ENCODE results near the gene ECSCR.

ECSCR gene

DNA sequence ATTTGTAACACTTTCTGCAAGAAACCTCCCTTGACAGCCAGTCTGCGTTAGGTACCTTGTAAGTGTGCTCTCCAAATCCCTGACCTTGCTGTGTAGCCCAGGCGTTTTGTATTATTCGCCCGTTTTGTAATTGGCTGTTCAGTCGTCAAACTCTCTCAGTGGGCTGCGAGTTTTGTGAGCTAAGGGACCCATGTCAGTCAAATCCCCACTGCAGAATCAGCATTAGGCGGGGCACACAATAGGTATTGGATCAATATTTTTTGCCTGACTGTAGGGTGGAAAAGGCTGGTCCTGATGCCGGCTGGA lies 23.9 kb downstream of the ECSCR start:
- peak overlapping the region; percentile 58 for H3K9ac ChIP-seq (ENCODE audit: low read length)

DNA sequence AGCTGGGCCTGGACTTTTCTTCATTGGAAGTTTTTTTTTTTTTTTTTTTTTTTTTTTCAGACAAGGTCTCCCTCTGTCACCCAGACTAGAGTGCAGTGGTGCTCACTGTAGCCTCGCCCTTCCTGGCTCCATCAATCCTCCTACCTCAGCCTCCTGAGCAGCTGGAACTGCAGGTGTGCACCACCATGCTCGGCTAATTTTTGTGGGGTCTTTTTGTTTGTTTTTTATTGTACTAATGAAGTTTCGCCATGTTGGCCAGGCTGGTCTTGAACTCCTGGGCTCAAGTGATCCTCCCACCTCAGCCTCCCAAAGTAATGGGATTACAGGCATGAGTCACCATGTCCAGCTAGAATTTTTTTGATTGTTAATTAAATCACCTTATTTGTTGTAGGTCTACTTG lies 26.9 kb downstream of the ECSCR start:
- H3K4me1 ChIP-seq (ENCODE audit: insufficient read depth, low read length) = peaks cover 13% of the 10 kb centered on the region
- H3K27ac ChIP-seq (ENCODE audit: low read depth, low read length) = no peak overlapping the region
- H3K9me3 ChIP-seq (ENCODE audit: low read length) = no peaks in the 10 kb centered on the region
- H3K36me3 ChIP-seq (ENCODE audit: insufficient read depth, low read length) = no peaks in the 10 kb centered on the region
- no peaks in the 10 kb centered on the region for H3K27me3 ChIP-seq (ENCODE audit: control insufficient read depth in 1 of 2, insufficient read depth in 2 of 2, low read length in 2 of 2)
- H3K9ac ChIP-seq (ENCODE audit: low read length) = no peak overlapping the region
- no peak overlapping the region for H3K4me3 ChIP-seq (ENCODE audit: low read depth in 1 of 2, low read length in 2 of 2)

More for the DNA sequence above, 23.9 kb downstream of the ECSCR start:
- H3K27me3 ChIP-seq (ENCODE audit: control insufficient read depth in 1 of 2, insufficient read depth in 2 of 2, low read length in 2 of 2) = no peaks in the 10 kb centered on the region
- H3K9me3 ChIP-seq (ENCODE audit: low read length) = no peaks in the 10 kb centered on the region
- H3K27ac ChIP-seq (ENCODE audit: low read depth, low read length) = peak overlapping the region; percentile 91
- no peaks in the 10 kb centered on the region for H3K36me3 ChIP-seq (ENCODE audit: insufficient read depth, low read length)
- peaks cover 13% of the 10 kb centered on the region for H3K4me1 ChIP-seq (ENCODE audit: insufficient read depth, low read length)
- peak overlapping the region; percentile 73 to 80 for H3K4me3 ChIP-seq (ENCODE audit: low read depth in 1 of 2, low read length in 2 of 2)

DNA sequence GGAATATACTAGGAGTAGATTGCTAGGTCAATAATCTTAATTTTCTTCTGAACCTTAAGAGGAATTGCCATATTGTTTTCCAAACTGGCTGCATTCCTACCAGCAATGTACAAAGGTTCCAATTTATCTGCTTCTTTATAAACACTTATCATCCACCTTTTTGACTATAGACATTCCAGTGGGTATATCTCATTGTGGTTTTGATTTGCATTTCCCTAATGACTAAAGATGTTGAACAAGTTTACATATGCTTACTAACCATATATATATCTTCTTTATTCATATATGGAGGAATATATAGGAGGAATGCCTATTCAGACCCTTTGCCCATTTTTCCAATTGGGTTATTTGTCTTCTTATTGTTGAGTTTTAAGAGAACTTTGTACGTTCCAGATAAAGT lies 30.8 kb downstream of the ECSCR start:
- no peak overlapping the region for H3K4me3 ChIP-seq (ENCODE audit: low read depth in 1 of 2, low read length in 2 of 2)
- H3K9me3 ChIP-seq (ENCODE audit: low read length) = no peaks in the 10 kb centered on the region
- H3K27me3 ChIP-seq (ENCODE audit: control insufficient read depth in 1 of 2, insufficient read depth in 2 of 2, low read length in 2 of 2) = no peaks in the 10 kb centered on the region
- H3K9ac ChIP-seq (ENCODE audit: low read length) = no peak overlapping the region
- peaks cover 5% of the 10 kb centered on the region for H3K36me3 ChIP-seq (ENCODE audit: insufficient read depth, low read length)
- H3K4me1 ChIP-seq (ENCODE audit: insufficient read depth, low read length) = no peaks in the 10 kb centered on the region
- H3K27ac ChIP-seq (ENCODE audit: low read depth, low read length) = no peak overlapping the region

DNA sequence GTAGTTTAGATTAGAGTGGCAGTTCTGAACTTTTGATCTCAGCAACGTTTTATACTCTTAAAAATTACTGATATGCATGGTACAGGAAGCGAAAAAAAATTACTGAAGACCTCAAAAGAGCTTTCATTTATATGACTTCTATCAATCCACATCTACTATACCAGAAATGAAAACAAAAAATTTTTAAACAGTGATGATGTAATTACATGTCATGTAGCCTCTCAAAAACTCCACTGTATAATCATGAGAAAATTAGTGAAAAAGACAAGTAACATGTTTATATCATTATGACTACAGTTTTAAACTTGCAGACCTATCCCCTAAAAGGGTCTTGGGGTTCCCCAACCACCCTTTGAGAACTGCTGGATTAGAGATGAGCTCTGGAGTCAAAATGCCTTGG lies 32.5 kb downstream of the ECSCR start:
- H3K4me1 ChIP-seq (ENCODE audit: insufficient read depth, low read length) = no peaks in the 10 kb centered on the region
- H3K9me3 ChIP-seq (ENCODE audit: low read length) = no peaks in the 10 kb centered on the region
- H3K36me3 ChIP-seq (ENCODE audit: insufficient read depth, low read length) = peaks cover 9% of the 10 kb centered on the region
- no peak overlapping the region for H3K4me3 ChIP-seq (ENCODE audit: low read depth in 1 of 2, low read length in 2 of 2)
- no peak overlapping the region for H3K9ac ChIP-seq (ENCODE audit: low read length)
- H3K27ac ChIP-seq (ENCODE audit: low read depth, low read length) = no peak overlapping the region
- no peaks in the 10 kb centered on the region for H3K27me3 ChIP-seq (ENCODE audit: control insufficient read depth in 1 of 2, insufficient read depth in 2 of 2, low read length in 2 of 2)

DNA sequence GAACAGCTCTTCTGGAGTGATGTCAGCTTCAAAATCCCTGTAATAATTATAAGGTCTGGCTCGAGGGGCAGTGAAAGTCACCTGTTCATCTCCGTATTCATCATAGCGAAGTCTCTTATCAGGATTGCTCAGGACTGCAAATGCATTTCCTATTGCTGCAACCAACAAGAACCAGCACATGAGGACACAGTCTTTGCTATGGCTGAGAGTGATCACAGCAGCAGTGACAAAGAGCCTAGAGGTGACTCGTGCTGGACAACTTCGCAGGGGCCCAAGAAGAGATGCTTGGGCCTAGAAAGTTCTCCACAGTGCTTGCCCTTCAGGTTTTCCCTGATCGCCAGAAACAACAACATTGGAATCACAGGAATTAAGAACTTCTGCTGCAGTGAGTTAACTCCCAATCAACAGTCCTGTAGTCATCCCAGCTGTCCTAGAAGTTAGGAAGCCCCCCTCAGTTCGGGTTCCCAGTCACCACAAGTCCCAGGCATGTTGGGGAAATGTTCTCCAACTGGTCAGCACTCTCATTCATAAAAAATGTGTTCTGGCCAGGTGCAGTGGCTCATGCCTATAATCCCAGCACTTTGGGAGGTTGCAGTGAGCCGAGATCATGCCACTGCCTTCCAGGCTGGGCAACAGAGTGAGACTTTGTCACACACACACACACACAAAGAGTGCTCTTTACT lies 36.2 kb downstream of the ECSCR start:
- no peak overlapping the region for H3K4me3 ChIP-seq (ENCODE audit: low read depth in 1 of 2, low read length in 2 of 2)
- H3K27me3 ChIP-seq (ENCODE audit: control insufficient read depth in 1 of 2, insufficient read depth in 2 of 2, low read length in 2 of 2) = no peaks in the 10 kb centered on the region
- H3K9me3 ChIP-seq (ENCODE audit: low read length) = no peaks in the 10 kb centered on the region
- peaks cover 9% of the 10 kb centered on the region for H3K36me3 ChIP-seq (ENCODE audit: insufficient read depth, low read length)
- H3K9ac ChIP-seq (ENCODE audit: low read length) = no peak overlapping the region
- no peaks in the 10 kb centered on the region for H3K4me1 ChIP-seq (ENCODE audit: insufficient read depth, low read length)
- H3K27ac ChIP-seq (ENCODE audit: low read depth, low read length) = no peak overlapping the region

DNA sequence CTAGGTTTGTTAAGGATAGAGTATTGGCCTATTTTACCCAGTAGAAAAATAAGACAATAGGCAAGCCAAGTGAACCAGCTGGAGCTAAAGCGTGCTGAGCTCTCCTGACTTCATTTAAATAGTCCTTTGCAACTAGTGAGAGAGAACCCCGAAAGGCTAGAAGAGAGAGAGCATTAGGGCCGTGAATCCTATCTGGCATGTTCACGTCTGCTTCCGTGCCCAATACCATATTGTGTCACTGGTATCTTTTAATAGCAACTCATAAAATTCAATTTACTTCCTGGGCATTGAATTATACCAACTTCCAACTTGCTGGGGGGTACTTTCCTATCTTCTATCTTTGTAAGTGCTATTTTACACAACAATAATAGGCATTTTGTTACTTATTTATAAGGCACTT lies 37.0 kb downstream of the ECSCR start:
- Histone ChIP-seq H3K4me3 (ENCODE audit: low read depth in 1 of 2, low read length in 2 of 2) (no peak overlapping the region), H3K4me1 (ENCODE audit: insufficient read depth, low read length) (no peaks in the 10 kb centered on the region), H3K9ac (ENCODE audit: low read length) (no peak overlapping the region), H3K27me3 (ENCODE audit: control insufficient read depth in 1 of 2, insufficient read depth in 2 of 2, low read length in 2 of 2) (no peaks in the 10 kb centered on the region), H3K9me3 (ENCODE audit: low read length) (no peaks in the 10 kb centered on the region), H3K36me3 (ENCODE audit: insufficient read depth, low read length) (peaks cover 11% of the 10 kb centered on the region), H3K27ac (ENCODE audit: low read depth, low read length) (no peak overlapping the region)

DNA sequence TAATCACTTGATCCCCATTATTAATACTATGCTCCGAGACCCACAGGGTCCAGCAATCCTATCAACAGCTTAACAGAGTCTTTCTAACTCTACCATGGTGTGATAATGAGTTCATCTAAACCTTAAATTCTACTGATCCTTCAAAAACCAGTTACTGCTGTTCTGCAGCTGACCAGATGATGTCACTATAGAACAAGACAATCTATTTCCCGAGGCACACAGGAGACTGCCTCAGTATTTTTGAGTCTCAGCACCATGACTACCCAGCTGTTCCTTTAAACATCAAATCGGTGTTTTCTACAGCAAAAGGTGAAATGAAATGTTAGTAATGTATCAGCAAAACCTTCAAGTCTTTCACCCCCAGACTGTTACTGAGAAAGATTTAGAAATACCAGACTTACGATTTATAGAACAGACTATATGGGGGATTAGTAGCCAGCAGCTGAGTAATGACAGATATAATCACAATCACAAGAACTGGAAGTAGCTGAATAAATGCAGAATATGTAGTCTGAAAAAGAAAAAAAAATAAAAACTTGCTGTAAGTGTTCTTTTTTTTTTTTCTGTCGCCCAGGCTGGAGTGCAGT lies 40.1 kb downstream of the ECSCR start:
- H3K4me1 ChIP-seq (ENCODE audit: insufficient read depth, low read length) = peaks cover 8% of the 10 kb centered on the region
- no peak overlapping the region for H3K4me3 ChIP-seq (ENCODE audit: low read depth in 1 of 2, low read length in 2 of 2)
- no peak overlapping the region for H3K27ac ChIP-seq (ENCODE audit: low read depth, low read length)
- H3K9me3 ChIP-seq (ENCODE audit: low read length) = no peaks in the 10 kb centered on the region
- H3K9ac ChIP-seq (ENCODE audit: low read length) = no peak overlapping the region
- peaks cover 23% of the 10 kb centered on the region for H3K36me3 ChIP-seq (ENCODE audit: insufficient read depth, low read length)
- H3K27me3 ChIP-seq (ENCODE audit: control insufficient read depth in 1 of 2, insufficient read depth in 2 of 2, low read length in 2 of 2) = no peaks in the 10 kb centered on the region

DNA sequence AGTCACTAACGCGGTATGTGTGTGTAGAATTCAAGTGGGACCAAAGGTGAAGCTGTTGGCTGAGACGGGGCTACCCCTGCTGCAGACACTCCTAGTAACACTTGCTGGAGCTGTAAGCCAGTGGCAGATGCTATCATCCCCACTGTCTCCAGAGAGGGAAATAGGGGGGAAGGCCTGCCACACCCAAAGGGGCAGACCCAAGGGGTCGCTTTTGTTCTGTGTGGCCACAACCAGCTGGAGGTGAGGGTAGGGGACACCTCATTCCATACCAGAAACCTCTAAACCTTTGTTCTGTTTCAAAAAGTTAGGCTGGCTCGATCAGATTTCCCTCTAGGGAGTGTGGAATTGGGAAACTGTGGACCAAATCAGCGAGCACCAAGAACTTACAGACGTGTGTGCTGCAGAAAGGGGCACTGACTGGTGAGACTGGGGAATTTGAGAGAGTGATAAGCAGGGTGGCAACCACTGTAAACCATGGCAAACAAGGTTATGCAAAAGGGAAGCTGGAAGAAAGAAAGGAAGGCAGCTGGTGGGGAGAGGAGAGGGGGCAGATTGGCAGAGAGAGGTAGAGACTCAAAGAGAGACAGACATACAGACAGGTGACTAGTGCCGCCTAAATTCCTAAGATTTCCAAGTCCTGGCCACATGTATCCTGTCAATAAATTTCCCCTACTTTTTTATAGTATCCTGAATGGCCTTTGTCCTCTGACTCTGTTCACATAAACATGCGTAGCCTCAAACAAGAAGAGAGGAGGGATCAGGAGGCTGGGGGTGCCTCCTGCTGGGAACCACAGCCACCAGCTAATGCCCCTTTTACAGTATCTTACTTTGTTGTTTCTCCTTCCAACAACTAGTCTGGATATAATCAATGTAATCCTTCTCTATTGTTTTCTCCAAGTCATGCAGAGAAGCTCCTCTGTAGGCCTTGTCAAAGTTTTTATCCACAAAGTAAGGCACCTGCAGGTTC lies 43.0 kb downstream of the ECSCR start:
- Histone ChIP-seq H3K36me3 (ENCODE audit: insufficient read depth, low read length) (peaks cover 19% of the 10 kb centered on the region), H3K27ac (ENCODE audit: low read depth, low read length) (no peak overlapping the region), H3K4me1 (ENCODE audit: insufficient read depth, low read length) (peaks cover 36% of the 10 kb centered on the region), H3K27me3 (ENCODE audit: control insufficient read depth in 1 of 2, insufficient read depth in 2 of 2, low read length in 2 of 2) (no peaks in the 10 kb centered on the region), H3K4me3 (ENCODE audit: low read depth in 1 of 2, low read length in 2 of 2) (no peak overlapping the region), H3K9me3 (ENCODE audit: low read length) (no peaks in the 10 kb centered on the region), H3K9ac (ENCODE audit: low read length) (no peak overlapping the region)

DNA sequence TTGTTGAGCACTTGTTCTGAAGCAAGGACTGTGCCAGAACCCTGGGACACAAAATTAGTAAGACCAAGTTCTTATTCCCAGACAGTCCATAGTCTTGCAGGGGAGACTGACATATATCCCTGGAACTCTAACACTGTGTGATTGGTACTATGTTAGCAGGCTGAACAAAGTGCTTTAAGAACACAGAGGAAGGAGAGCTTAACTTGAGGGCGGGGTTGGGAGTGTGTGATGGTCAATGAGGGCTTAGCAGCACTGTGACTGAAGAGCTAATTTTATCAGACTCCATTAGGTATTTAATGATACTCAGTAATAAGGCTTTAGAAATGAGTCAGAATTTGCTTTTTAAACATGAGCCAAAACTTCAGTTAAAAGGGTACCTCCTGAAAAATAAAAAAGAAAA lies 43.8 kb downstream of the ECSCR start:
- no peak overlapping the region for H3K27ac ChIP-seq (ENCODE audit: low read depth, low read length)
- peaks cover 43% of the 10 kb centered on the region for H3K4me1 ChIP-seq (ENCODE audit: insufficient read depth, low read length)
- H3K36me3 ChIP-seq (ENCODE audit: insufficient read depth, low read length) = peaks cover 19% of the 10 kb centered on the region
- no peak overlapping the region for H3K4me3 ChIP-seq (ENCODE audit: low read depth in 1 of 2, low read length in 2 of 2)
- H3K9me3 ChIP-seq (ENCODE audit: low read length) = no peaks in the 10 kb centered on the region
- H3K27me3 ChIP-seq (ENCODE audit: control insufficient read depth in 1 of 2, insufficient read depth in 2 of 2, low read length in 2 of 2) = no peaks in the 10 kb centered on the region
- H3K9ac ChIP-seq (ENCODE audit: low read length) = no peak overlapping the region

DNA sequence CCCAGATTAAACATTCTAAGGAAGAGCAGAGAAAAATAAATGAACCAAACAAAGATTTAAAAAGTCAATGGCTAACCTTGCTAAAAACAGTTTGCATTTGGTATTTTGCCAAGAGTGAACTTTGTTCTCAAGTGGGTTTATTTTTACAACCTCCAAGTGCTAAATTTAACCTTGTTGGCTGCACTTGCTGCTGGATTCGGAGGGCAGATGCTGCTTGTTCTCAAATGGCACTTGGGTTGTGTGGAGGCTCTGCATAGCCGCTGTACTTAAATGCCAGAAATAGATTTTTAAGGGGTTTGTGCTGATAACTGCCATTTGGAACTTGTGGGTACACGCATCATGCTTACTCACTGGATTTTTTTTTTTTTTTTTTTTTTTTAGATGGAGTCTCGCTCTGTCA lies 45.3 kb downstream of the ECSCR start:
- H3K9ac ChIP-seq (ENCODE audit: low read length) = no peak overlapping the region

DNA sequence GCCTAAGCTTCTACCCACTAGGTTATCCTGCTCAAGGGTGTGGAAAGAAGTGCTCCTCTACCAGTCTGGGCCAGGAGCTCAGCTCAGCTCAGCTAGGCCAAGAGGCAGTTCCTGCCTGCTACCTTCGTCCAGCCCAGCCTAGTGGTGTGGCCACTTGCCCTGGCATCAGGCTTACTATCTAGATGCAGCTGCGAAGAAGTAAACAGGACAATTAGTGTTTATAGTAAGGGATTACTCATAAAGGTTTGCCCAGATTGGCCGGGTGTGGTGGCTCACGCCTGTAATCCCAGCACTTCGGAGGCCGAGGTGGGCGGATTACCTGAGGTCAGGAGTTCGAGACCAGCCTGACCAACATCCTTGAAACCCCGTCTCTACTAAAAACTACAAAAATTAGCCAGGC lies 45.9 kb downstream of the ECSCR start:
- H3K27me3 ChIP-seq (ENCODE audit: control insufficient read depth in 1 of 2, insufficient read depth in 2 of 2, low read length in 2 of 2) = no peaks in the 10 kb centered on the region
- H3K27ac ChIP-seq (ENCODE audit: low read depth, low read length) = no peak overlapping the region
- H3K9me3 ChIP-seq (ENCODE audit: low read length) = no peaks in the 10 kb centered on the region
- H3K4me3 ChIP-seq (ENCODE audit: low read depth in 1 of 2, low read length in 2 of 2) = no peak overlapping the region
- H3K4me1 ChIP-seq (ENCODE audit: insufficient read depth, low read length) = peaks cover 51% of the 10 kb centered on the region
- H3K9ac ChIP-seq (ENCODE audit: low read length) = no peak overlapping the region
- peaks cover 19% of the 10 kb centered on the region for H3K36me3 ChIP-seq (ENCODE audit: insufficient read depth, low read length)

More for the DNA sequence above, 45.3 kb downstream of the ECSCR start:
- H3K27ac ChIP-seq (ENCODE audit: low read depth, low read length) = no peak overlapping the region
- no peak overlapping the region for H3K4me3 ChIP-seq (ENCODE audit: low read depth in 1 of 2, low read length in 2 of 2)
- peaks cover 19% of the 10 kb centered on the region for H3K36me3 ChIP-seq (ENCODE audit: insufficient read depth, low read length)
- H3K4me1 ChIP-seq (ENCODE audit: insufficient read depth, low read length) = peaks cover 45% of the 10 kb centered on the region
- H3K9me3 ChIP-seq (ENCODE audit: low read length) = no peaks in the 10 kb centered on the region
- no peaks in the 10 kb centered on the region for H3K27me3 ChIP-seq (ENCODE audit: control insufficient read depth in 1 of 2, insufficient read depth in 2 of 2, low read length in 2 of 2)
